SK-N-SH (cell line): ENCODE results near the gene CHGA.

Experiments used
- CTCF ChIP-seq: fragments of 200-600 bp; sonication (generic); IDR thresholded peaks from 2 replicates; pipeline ENCODE4 v1.6.1; 2017; ENCODE audit warnings: antibody characterized with exemption, mild to moderate bottlenecking, moderate library complexity
- RAD21 ChIP-seq: IDR thresholded peaks from 2 replicates; pipeline ENCODE4 v1.6.1; 2012; ENCODE audit warnings: mild to moderate bottlenecking, low read length
- USF2 ChIP-seq: fragments of 150-350 bp; IDR thresholded peaks from 2 replicates; pipeline ENCODE4 v1.6.1; 2017; ENCODE audit warnings: antibody characterized with exemption, low read length, low read depth, borderline replicate concordance

- TF ChIP-seq USF2 (no peak), RAD21 (no peak; the same call in 1 of the 2 replicates), CTCF (no peak)
Observed at GRCh38 chr14:92884410-92884809, 38.5 kb upstream of the CHGA start.
